HL-60 (cell line): ENCODE data around the gene SFXN1.

Source experiments
- DNase-seq, 2 experiments: peaks; one replicate each; pipeline ENCODE4 v3.0.0-alpha.2; 2010 to 2020; ENCODE audit warnings: low read depth in 1 of 2, low spot score in 1 of 2
- H3K27ac ChIP-seq: fragments of 250-450 bp; sonication (Bioruptor Pico); replicated peaks from 2 replicates; pipeline ENCODE4 v1.5.1; 2020; ENCODE audit warnings: mild to moderate bottlenecking, moderate library complexity
- H3K27me3 ChIP-seq: fragments of 250-450 bp; sonication (Bioruptor Pico); 2 replicates; pipeline ENCODE4 v1.5.1; 2021; ENCODE audit warnings: mild to moderate bottlenecking, moderate library complexity; ENCODE audit not compliant: insufficient read depth, poor library complexity, severe bottlenecking
- H3K4me3 ChIP-seq: replicated peaks from 2 replicates; pipeline ENCODE4 v1.5.1; 2011; ENCODE audit warnings: mild to moderate bottlenecking, control low read depth, low read length; ENCODE audit not compliant: insufficient read depth
- GABPA ChIP-seq: IDR thresholded peaks from 2 replicates; pipeline ENCODE4 v1.6.1; 2012; ENCODE audit warnings: low read depth
- POLR2AphosphoS5 ChIP-seq: IDR thresholded peaks from 2 replicates; pipeline ENCODE4 v1.6.1; 2012; ENCODE audit warnings: low read depth
- SPI1 ChIP-seq: IDR thresholded peaks from 2 replicates; pipeline ENCODE4 v1.6.1; 2012; ENCODE audit warnings: low read depth, mild to moderate bottlenecking, borderline replicate concordance
- TF ChIP-seq, protein P1 (sequence below): IDR thresholded peaks from 2 replicates; pipeline ENCODE4 v1.6.1; 2012; ENCODE audit warnings: low read depth; ENCODE audit not compliant: insufficient replicate concordance
- TF ChIP-seq, protein P2 (sequence below): IDR thresholded peaks from one replicate; pipeline ENCODE4 v1.5.1; 2011; ENCODE audit warnings: low read length, control low read depth, inconsistent platforms; ENCODE audit not compliant: insufficient read depth

The SFXN1 gene

DNA sequence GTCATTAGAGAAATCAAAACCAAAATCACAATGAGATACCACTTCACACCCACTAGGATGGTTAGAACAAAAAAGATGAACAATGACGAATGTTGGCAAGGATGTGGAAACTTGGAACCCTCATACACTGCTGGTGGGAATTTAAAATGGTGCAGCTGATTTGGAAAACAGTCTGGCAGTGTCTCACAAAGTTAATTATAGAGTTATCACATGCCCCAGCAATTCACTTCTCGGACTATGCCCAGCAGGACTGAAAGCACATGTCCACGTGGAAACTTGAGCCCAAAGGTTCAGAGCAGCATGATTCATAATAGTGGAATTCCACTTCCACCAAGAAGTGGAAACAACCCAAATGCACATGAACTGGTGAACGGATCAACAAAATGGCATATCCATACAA, 94.5 kb downstream of the SFXN1 start:
- TF ChIP-seq, protein P1, sequence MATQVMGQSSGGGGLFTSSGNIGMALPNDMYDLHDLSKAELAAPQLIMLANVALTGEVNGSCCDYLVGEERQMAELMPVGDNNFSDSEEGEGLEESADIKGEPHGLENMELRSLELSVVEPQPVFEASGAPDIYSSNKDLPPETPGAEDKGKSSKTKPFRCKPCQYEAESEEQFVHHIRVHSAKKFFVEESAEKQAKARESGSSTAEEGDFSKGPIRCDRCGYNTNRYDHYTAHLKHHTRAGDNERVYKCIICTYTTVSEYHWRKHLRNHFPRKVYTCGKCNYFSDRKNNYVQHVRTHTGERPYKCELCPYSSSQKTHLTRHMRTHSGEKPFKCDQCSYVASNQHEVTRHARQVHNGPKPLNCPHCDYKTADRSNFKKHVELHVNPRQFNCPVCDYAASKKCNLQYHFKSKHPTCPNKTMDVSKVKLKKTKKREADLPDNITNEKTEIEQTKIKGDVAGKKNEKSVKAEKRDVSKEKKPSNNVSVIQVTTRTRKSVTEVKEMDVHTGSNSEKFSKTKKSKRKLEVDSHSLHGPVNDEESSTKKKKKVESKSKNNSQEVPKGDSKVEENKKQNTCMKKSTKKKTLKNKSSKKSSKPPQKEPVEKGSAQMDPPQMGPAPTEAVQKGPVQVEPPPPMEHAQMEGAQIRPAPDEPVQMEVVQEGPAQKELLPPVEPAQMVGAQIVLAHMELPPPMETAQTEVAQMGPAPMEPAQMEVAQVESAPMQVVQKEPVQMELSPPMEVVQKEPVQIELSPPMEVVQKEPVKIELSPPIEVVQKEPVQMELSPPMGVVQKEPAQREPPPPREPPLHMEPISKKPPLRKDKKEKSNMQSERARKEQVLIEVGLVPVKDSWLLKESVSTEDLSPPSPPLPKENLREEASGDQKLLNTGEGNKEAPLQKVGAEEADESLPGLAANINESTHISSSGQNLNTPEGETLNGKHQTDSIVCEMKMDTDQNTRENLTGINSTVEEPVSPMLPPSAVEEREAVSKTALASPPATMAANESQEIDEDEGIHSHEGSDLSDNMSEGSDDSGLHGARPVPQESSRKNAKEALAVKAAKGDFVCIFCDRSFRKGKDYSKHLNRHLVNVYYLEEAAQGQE = no peak
- TF ChIP-seq POLR2AphosphoS5 (no peak), GABPA (no peak), SPI1 (no peak)
- TF ChIP-seq, protein P2, sequence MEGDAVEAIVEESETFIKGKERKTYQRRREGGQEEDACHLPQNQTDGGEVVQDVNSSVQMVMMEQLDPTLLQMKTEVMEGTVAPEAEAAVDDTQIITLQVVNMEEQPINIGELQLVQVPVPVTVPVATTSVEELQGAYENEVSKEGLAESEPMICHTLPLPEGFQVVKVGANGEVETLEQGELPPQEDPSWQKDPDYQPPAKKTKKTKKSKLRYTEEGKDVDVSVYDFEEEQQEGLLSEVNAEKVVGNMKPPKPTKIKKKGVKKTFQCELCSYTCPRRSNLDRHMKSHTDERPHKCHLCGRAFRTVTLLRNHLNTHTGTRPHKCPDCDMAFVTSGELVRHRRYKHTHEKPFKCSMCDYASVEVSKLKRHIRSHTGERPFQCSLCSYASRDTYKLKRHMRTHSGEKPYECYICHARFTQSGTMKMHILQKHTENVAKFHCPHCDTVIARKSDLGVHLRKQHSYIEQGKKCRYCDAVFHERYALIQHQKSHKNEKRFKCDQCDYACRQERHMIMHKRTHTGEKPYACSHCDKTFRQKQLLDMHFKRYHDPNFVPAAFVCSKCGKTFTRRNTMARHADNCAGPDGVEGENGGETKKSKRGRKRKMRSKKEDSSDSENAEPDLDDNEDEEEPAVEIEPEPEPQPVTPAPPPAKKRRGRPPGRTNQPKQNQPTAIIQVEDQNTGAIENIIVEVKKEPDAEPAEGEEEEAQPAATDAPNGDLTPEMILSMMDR = no peak
- H3K27ac ChIP-seq = no peak overlapping the region
- no peaks in the 10 kb centered on the region for H3K27me3 ChIP-seq
- no peak for DNase-seq
- no peak overlapping the region for H3K4me3 ChIP-seq

DNA sequence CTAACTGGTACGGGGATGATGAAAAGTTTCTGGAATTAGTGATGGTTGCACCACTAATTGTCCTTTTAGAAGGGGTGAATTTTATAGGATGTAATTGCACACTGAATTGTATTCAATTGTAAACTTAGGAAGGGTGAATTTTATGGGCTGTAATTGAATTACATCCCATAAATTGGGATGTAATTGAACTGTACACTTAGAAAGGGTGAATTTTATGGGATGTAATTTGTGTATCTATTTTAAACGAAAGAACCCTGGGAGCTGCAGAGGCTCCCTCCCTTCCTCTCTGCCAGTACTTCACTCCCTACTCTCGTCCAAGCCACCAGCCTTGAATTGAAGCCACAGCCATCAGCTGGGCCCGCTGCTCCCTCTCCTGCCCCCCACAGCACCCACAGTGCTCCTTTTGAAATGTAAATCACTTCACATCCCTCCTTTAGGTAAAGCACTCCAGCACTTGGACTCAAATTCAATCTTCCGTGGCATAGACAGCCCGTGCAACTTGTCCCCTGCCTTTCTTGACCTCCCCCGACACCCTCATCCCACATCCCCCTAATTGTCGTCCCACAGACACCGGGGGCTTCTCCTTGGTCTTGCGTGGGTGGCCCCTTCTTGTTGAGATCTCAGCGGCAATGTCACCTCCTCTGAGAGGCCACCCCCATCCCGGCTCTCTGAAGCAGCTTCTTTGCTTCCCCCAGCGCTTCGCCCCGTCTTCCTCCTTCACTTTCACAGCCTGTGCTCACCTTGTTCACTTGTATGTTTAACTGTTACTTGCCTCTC, 95.3 kb downstream of the SFXN1 start:
- TF ChIP-seq GABPA = no peak
- TF ChIP-seq, protein P2 = no peak
- no peak for TF ChIP-seq SPI1
- TF ChIP-seq POLR2AphosphoS5 = no peak
- TF ChIP-seq, protein P1 = no peak
- Histone ChIP-seq H3K27me3 (no peaks in the 10 kb centered on the region), H3K27ac (no peak overlapping the region), H3K4me3 (no peak overlapping the region)
- no peak for DNase-seq

DNA sequence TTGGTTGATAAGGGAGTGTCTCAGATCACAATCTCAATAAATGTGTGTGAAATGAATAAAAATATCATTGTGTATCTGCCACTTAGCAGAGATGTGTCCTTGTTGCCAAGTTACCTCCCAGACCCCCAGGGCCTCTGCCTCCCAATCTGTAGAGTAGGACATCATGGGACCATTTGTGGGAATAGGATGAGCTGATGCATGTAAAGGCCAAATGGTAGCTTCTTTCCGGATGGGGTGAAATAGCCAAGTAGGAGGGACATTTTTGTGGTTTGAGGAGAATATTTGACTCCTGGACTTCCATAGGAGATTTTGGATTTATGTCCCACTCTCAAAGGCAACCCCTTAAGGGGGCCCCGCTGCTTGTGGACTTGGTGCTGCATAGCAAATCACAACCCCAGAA, 96.9 kb downstream of the SFXN1 start:
- no peak overlapping the region for H3K27ac ChIP-seq
- TF ChIP-seq, protein P1 = no peak
- TF ChIP-seq POLR2AphosphoS5 = no peak
- TF ChIP-seq GABPA = no peak
- DNase-seq = no peak
- no peak overlapping the region for H3K4me3 ChIP-seq
- no peaks in the 10 kb centered on the region for H3K27me3 ChIP-seq
